ENCODE measurements around the gene SEC62.

Gene SEC62

DNA sequence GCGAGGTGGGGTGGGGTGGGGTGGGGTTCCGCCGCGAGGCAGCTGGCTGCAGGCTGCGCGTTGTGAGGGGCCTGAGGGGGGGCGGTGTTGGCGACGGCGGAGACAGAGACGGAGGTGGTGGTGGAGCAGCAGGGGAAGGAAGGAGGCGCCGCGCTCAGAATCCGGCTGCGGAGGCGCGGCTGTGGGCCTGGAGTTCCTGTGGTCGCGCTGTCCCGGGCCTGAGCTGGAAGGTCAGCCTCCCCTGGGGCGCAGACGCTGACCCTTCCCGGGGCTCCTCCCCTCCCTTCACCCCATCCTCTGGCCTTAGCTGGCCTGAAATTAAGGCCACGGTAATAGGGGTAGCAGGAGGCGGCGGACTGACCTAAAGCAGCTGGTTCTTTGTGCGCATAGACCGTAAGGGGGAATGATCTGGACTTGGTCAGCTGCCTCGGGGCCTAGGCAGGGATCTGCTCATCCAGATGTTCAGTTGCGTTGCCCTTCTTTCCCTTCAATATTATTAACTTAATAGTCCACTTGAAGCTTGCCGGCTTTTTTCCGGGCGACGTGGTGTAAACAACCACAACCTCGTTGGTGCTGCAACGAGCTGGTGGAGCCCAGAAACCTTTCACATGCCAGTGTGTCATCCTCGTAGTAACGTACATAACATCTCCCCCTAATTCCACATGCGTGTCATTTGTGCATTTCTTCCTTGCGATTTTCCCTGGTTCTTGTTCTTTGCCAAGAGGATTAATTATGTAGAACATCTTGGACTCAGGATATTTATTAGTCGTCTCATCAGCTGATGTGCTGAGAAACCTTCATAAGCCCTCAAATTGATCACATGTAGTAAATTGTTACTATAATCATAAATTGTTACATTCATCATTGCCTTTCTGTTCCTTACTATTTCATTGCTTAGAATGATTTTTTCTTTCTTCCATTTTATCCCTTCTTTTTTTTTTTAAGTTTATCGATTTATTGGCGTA lies 626 bp downstream of the SEC62 start:
- DNase-seq (ENCODE audit: low spot score): peak; percentile 84

DNA sequence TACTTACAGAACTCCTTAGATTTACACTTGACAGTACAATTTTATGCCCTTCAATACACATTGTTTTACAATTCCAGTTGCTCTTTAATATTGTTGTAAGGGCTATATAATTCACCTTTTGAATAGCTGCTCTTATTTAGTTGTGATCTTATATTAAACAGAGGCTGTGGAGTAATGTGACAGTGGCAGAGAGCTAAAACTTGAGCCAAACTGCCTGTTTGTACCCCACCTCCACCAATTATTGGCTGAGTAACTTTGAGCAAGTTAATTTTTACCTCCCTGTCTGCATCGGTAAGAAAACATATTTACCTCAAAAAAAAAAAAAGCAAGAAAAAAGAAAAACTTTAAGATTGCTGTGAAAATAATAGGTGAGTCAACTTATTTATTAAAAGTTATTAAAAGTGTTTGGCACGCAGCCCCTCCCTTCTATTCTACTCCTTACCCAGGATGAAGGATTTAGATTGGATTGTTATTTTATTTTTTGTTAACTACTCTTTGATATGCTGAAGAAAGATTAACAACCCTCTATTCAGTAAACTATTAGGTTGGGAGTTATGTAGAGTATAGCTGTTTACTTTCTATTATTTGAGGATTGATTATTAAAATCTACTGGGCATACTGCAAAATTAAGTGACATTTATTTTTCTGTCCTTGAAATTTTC lies 1.7 kb downstream of the SEC62 start:
- DNase-seq (ENCODE audit: low spot score): no peak

DNA sequence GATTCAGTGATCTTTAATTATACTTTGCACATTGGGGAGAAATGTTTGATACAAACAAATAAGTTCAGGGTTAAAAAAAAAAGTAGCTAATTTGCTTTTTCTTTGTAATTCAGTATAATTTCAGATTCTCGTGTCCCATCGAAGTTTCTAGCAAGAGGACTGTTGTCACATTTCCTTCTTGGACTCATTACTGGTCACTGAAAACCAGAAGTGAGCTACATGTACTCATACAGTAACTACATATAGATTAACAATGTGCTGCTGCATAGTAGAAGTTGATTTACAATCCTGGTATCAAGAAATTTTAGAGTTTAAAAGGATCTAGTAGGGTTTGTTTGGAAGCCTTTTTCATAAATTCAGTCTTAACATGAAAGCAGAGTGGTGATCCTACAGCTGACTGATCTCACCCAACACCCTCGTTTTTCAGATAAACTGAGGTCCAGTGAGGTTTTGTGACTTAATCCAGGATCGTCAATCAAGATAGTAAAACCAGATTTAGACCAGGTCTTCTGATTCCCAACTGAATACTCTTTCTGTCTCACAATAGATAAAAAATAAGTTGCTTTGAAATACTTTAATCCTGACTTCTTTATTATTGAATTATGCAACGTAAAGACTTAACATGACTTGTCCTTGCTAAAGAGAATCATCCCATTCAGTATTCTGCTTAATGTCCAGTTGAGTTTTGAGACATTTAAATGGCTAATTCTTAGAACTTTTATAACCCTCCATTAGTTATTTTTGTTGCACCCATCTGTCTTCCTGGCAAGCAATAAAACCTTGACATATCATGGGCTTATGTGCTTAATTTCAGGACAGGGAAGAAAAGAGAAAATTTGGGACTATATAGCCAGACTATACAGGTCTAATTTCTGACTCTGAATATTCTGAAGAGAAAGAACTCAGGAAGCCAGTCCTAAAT lies 2.8 kb downstream of the SEC62 start:
- no peak for DNase-seq (ENCODE audit: low spot score)

DNA sequence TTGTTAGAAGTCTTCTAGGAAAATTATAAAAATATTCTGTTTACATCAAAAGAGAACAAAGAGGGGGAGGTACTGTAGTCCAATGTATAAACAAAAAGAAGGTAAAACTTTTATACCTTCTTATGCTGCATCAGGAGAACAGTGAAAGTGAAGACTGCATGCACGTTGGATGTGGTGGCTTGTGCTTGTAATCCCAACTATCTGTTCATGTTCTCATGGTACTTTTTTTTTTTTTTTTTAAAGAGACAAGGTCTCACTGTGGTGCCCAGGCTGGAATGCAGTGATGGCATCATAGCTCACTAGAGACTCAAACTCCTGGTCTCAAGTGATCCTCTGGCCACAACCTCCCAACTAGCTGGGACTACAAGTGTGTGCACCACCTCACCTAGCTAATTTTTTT lies 4.2 kb downstream of the SEC62 start:
- no peak for DNase-seq (ENCODE audit: low spot score)

DNA sequence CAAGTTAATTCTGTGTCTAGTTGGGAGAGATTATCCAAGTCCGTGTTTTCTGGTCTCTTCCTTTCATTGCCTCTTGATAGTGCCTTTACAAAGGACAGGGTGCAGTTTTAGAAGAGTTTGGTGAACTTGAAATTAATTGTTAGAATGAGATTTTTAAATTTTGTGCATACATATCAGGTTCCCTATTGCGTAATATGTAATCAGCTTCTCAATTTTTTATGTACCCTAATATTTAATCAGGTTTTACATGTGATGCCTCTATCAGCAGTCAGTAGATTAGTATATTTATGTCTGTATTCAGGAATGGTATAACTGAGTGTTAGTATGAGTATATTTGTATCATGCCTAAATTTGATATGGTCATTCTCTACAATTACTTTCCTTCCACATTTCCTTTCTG lies 4.9 kb downstream of the SEC62 start:
- no peak for DNase-seq (ENCODE audit: low spot score)

DNA sequence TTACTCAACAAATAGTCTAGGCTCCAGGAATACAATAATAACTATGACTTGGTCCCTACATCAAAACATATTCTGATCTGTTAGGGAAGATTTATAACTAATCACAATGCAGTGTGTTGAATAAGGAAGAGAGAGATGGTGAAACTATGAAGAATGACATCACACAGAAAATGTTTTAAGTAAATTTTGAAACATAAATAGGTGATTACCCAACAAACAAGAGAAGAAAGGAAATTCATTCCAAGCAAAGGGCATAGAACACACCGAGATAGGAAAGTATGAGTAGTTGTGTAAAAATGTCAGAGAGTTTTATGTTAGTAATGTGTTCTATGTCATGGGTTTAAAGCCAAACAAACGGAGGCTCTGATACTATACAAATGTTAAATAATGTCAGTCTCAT lies 13.4 kb downstream of the SEC62 start:
- no peak for DNase-seq (ENCODE audit: low spot score)

DNA sequence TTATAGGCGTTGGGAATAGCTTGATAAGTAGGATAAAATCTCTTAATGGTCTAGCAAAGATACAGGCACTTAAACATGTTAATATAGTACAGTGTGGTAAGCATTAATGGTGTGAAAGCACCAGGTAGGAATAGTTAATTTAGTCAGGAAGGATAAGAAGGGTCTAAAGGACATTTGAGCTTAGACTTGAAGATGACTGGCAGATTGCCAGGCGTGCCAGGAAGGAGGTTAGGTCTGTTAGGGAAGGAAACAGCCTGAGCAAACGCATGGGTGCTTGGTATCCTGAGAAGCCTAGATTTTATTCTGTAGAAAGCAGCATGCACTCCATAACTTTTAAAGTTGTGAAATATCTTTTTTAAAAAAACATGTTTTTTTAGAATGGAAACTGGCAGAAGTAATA lies 17.7 kb downstream of the SEC62 start:
- DNase-seq (ENCODE audit: low spot score): no peak

DNA sequence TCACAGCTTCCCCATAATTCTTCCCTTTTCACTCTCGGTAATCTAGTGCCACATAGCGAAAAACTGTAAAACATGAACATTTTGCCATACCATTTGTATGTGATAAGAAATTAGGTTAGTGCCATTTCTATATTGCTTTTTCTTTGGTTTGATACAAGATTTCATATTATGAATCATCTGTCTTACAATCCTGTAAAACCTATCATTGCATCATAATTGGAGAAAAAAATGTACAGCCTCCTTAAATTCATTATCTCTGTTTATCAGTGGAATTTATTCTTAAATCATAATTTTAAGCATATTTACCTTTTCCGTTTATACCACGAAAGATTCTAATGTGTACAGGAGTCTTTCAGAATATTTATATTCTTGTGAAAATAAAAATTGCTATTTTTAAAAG lies 23.8 kb downstream of the SEC62 start:
- DNase-seq (ENCODE audit: low spot score): no peak

DNA sequence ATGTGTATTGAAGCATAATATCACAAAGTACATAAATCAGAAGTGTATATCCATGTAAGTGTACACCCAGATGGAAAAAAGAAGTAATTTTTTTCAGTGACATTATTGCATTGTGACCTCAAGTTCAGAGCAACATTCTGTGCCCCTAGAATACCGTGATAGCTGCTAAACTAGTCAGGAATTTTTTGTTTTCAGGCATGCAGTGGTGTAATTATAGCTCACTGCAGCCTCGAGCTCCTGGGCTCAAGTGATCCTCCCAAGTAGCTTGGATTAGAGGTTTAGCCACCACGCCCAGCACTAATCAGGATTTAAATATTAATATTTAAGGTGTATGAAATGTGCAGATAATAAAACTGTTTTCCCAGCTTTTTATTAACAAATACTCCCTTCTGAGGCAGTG lies 25.5 kb downstream of the SEC62 start:
- peak; percentile 30 for DNase-seq (ENCODE audit: low spot score)

DNA sequence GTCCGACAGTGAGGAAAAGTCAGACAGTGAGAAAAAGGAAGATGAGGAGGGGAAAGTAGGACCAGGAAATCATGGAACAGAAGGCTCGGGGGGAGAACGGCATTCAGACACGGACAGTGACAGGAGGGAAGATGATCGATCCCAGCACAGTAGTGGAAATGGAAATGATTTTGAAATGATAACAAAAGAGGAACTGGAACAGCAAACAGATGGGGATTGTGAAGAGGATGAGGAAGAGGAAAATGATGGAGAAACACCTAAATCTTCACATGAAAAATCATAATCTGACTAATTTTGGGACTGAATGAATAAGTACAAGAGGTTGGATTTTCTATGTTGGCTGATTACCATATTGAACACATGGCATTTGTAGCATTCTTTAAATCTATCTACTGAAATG lies 26.2 kb downstream of the SEC62 start:
- no peak for DNase-seq (ENCODE audit: low spot score)

DNA sequence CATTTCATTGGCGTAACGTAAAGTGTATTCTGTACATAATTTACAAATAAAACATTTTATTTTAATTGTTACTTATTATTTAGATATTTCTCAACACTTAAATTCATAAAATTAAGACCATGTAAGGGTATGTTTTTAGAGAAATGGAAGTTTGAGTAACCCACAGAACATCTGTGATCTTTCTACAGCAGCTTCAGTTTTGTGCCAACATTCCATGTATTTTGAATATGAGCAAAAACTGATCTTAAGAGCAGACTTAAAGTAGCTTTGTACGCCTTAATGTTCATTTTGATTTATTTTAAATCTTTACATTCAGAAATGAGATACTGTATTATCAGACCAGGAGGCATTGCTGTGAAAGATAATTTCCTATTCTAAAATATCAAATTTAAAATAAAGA lies 27.2 kb downstream of the SEC62 start:
- no peak for DNase-seq (ENCODE audit: low spot score)

DNA sequence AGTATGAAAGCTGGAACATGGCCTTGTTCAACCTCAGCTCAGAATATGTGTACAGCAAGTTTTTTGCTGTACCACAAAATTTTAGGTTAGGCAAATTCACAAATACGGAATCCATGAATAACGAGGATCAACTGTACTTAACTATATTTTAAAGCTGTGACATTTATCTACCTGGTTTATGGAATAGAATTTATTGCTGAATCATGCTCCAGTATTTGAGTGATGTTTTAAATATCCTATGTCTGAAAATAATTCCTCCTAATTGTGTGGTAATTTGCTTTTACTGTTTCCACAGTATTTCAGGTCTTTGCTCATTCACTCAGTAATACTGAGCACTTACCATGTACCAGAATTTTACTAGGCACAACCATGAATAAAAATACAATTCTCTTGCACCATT lies 29.5 kb downstream of the SEC62 start:
- DNase-seq (ENCODE audit: low spot score): no peak

DNA sequence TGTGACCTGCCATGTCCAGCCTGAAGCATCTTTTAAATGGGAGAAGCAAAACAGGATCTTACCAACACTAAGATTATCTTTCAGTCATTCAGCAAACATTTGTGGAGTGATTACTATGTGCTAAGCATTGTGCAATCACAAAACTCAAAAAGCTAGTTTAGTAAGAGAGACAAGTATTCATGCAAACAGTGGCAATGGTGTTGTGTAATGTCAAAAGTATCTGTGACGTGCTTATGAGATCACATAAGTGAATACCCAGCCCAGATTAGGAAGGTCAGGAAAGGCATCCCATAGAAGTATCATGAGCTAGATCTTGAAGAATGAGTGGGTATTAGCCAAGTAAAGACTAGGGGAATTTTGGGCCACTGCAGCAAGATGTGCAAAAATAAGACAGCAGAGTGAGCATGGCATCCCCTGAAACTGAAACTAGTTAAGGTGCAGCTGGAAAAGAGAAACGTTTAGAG lies 32.1 kb downstream of the SEC62 start:
- no peak for DNase-seq (ENCODE audit: low spot score)

DNA sequence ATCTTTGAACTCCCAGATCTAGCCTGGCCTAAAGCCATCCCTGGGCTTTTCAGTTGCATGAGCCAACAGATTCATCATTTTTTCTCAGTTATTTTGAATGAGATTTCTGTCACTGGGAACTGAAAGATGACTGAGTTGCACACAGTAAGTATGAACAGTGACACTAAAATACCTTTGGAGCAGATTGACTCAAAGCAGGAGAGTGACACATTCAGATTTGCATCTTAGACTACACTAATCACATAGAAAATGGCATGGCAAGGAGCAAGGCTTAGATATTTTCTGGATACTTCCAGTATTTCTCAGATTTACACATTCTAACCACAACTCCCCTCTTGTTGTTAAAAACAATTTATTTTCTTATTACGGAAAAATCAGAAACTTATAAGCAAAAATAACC lies 32.8 kb downstream of the SEC62 start:
- no peak for DNase-seq (ENCODE audit: low spot score)

DNA sequence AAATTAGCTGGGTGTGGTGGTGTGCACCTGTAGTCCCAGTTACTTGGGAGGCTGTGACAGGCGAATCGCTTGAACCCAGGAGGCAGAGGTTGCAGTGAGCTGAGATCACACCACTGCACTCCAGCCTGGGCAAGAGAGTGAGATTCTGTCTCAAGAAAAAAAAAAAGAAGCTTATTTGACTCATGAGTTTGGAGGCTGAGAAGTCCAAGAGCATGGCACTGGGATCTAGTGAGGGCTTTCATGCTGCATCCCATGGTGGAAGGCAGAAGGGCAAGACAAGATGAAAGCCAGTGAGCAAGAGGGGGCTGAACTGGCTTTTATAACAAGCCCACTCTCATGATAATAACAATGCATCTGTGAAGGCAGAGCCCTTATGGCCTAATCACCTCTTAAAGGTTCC lies 33.4 kb downstream of the SEC62 start:
- no peak for DNase-seq (ENCODE audit: low spot score)

DNA sequence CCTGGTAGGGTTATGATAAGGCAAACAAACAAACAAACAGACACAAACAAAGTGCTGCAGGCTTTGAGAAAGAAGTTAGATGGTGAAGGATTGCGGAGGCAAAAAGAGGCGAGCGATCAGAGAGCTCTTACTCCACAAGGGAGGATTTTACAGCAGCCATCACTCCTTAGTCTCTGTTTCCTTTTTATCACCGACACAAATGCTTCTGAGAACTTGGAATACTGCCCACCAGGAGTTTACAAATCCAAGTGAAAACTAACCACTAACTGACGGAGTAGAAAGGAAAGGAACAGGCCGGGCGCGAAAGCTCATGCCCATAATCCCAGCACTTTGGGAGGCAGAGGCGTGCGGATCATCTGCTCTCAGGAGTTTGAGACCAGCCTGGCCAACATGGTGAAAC lies 35.6 kb downstream of the SEC62 start:
- no peak for DNase-seq (ENCODE audit: low spot score)

DNA sequence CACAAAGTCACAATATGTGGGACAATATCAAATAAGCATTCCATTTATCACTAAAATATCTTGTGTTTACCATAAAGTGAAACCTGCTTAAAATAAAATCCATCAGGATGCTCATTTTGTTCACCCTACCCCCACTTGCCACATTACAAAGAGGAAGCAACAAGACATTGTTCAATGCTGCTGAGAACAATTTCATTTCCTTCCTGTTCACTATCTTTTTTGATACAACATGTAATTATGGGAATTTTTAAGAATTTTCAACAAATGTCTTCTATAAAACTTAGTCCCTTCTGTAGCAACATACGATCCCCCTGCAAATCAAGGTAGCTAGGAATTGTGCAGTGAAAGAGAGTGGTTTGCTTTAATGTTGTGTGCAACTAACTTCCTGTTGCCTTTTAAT lies 36.3 kb downstream of the SEC62 start:
- DNase-seq (ENCODE audit: low spot score): no peak

DNA sequence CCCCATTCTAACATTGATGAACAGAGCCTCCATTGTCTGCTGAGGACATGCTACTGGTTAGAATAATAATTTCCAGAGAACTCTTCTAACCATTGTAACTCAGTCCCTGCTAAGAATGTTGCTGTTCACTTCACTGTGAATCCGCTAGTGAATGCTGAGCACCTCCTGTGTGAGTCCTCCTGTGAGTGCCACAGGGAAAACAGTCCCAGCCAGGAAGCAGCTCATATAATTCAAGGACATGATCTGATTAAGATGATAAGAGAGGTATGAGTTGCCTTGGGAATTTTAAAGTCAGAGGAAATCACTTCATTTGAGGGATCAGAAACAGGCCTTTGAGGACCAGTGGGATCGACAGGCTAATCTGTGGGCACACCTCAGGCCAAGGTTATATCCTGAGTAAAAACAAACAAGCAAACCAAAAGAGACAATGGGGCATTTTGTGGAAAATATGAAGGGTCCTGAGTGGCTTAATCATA lies 37.3 kb downstream of the SEC62 start:
- no peak for DNase-seq (ENCODE audit: low spot score)

DNA sequence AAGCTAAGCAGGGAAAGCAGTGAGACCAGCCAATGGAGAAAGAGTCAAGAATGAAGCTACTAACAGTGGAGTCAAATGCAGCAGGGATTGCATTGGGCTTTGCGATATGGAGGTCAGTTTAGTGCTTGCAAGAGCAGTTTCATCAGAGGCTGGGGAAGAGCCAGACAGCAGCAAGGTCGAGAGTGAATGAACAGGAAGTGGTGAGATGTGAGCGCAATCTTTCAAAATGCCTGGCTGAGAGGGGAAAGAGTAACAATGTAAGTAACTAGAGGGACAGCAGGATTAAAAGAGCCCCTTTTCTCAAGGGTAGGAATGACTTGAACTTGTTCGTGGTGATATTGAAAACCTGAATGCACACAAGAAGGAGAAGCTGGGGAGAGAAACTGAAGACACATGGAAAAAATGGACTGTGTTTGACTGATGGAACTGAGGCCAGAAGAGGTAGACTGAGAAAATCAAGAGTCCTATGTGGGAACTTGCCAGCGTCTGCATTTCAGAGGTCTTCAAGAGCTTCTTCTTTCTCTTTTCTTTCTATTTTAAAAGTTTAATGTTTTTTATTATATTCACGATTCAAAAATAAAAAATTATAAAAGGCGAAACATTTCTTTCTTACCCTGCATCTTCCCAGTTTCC lies 40.5 kb downstream of the SEC62 start:
- no peak for DNase-seq (ENCODE audit: low spot score)

DNA sequence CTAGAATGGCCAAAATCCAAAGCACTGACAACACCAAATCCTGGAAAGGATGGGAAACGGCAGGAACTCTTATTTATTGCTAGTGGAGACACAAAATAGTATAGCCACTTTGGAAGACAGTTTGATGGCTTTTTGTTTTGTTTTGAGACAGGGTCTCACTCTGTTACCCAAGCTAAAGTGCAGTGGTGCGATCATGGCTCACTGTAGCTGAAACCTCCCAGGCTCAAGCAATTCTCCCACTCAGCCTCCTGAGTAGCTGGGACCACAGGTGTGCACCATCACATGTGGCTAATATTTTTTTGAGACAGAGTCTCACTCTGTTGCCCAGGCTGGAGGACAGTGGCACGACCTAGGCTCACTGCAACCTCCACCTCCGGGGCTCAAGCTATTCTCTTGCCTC lies 43.9 kb downstream of the SEC62 start:
- no peak for DNase-seq (ENCODE audit: low spot score)

DNA sequence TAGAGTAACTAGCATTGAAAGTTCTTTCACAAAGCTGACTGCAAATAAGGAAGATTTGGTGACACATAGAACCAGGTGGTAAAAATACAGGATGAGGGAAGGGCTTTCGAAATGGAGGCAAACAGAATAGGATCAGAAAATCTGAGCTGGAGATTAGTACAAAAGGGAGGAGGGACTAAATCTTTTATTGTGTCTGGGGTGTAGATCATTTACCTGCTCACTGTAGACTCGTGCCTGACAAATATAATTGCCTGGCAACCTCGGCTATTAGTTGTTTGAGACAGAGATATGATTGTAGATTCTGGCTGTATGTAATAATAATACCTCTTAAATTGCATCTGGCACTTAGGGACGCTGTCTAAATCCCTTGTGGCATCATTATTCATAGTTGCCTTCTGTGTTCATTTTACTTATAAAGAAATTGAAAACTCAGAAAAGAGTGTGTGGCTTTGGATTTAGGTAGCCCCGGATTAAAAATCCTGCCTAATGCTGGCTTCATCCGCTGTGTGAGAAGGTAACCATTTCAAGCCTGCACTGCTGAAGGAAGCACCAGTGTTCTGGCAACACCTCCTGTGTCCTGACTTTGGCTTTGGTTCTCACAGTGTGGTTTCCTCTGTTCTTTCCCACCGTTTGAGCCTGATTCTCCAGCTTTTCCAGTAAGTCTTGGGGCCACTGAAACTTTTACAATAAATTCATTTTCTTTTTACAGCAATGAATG lies 46.2 kb downstream of the SEC62 start:
- DNase-seq (ENCODE audit: low spot score): peak; percentile 63
